Measurements from ENCODE around the gene COX7A2.

COX7A2 gene

DNA sequence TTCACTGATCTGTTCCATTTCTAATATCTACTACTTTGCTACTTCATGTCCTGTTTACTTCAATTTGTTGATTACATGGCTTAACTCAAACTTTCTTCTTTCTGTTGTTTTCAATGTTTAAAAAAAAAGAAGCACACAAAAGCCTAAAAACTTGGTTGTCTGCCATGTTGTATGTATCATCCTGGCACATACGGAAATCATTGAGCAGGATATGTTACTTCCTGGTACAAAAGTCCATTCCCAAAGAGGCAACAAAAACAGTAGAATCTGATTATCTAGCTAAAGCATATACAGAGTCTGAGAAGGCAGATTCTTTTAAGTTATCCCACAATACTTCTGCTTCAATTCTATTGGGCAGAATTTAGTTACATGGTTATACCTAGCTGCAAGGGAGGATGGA, 23.2 kb downstream of the COX7A2 start:
- DNase-seq (ENCODE audit: low spot score), result no peak

- no peak for DNase-seq (ENCODE audit: low spot score)
Observed at GRCh38 chr6:75219263-75219662, 24.3 kb downstream of the COX7A2 start.

DNA sequence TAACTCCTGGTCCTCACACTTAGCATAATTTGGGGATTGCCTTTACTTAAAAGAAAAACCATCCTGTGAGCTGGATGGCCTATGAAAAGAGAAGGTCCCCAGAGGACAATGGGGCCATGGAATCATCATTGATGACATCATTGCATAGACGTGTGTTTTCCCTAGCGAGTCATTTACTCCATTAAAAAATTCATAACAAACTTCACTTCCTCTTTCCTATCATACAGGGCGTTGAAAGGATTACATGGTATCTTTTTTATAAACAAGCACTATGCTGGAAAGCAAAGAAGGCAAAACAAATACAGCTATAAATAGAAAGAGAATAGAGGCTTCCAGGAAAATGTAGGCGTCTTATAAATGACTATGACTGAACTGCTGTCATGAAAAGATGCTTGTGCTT, 26.4 kb downstream of the COX7A2 start:
- DNase-seq (ENCODE audit: low spot score), result no peak

DNA sequence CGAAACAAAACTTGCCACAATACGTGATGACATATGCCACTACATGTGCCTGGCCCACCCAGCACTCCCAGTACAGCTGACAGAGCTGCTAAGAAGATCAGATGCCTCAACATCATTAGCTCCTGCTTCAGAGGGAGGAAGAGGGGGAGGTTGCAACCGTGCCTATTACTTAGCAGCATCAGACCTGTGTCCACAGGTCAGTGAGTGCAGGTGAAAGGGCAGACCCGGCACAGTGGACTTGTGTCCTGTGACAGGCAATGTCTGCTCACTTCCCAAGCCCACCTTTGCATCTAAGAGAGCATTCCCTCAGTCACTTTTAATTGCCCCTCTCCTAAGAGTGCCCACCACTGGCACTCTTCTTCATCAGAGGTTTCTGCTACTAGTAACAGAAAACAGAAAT, 28.3 kb downstream of the COX7A2 start:
- no peak for DNase-seq (ENCODE audit: low spot score)

DNA sequence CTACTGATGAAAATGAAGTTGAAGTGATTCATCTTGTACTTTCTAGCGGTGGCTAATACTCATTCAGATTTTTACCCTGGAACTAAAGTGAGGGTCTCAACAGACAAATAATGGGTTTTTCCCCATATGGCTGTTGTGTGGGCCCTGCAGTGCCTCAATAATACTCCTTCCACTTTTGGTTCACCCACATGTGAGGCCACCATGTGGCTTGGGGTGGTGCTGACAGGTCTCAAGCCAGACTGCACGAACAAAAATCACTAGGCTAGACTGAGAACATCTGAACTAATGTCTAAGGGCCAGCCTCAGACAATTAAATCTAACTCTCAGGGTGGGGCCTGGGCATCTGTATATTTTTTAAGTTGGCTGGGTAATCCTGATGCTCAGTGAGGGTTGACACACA, 29.9 kb downstream of the COX7A2 start:
- DNase-seq (ENCODE audit: low spot score), result no peak

GRCh38 chr6:75213112-75213511, 30.5 kb downstream of the COX7A2 start:
- no peak for DNase-seq (ENCODE audit: low spot score)

GRCh38 chr6:75211920-75212590, 31.5 kb downstream of the COX7A2 start:
- DNase-seq (ENCODE audit: low spot score), result no peak

GRCh38 chr6:75210885-75211739, 32.5 kb downstream of the COX7A2 start:
- no peak for DNase-seq (ENCODE audit: low spot score)

DNA sequence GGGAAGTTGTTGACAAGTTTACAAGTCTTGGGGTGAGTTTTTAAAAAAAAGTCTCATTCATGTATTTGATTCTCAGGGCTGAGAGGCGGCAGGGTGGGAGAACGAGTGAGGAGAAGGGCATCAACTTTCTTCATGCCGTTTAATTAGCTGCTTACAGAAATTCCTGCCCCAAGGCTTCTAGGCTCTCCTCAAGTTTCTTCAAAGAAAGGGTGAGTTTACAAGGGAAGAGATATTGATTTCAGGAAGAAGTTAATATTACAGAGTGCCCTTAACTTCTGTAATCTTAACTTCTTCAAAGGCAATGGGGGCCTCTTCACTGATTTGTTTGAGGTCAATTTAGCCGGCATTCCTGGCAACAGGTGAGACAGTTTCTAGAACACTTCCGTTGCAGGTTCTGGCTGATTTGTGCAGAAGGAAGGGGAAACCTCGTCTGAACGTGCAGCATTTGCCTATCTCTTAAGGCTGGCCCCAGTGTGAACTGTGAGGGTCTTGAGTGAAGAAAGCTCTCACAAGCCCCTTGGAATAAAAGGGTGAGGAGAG, 34.3 kb downstream of the COX7A2 start:
- no peak for DNase-seq (ENCODE audit: low spot score)

- DNase-seq (ENCODE audit: low spot score), result peak; percentile 81
Observed at GRCh38 chr6:75208298-75209183, 35.1 kb downstream of the COX7A2 start.

- DNase-seq (ENCODE audit: low spot score), result no peak
Observed at GRCh38 chr6:75206576-75207342, 36.8 kb downstream of the COX7A2 start.

DNA sequence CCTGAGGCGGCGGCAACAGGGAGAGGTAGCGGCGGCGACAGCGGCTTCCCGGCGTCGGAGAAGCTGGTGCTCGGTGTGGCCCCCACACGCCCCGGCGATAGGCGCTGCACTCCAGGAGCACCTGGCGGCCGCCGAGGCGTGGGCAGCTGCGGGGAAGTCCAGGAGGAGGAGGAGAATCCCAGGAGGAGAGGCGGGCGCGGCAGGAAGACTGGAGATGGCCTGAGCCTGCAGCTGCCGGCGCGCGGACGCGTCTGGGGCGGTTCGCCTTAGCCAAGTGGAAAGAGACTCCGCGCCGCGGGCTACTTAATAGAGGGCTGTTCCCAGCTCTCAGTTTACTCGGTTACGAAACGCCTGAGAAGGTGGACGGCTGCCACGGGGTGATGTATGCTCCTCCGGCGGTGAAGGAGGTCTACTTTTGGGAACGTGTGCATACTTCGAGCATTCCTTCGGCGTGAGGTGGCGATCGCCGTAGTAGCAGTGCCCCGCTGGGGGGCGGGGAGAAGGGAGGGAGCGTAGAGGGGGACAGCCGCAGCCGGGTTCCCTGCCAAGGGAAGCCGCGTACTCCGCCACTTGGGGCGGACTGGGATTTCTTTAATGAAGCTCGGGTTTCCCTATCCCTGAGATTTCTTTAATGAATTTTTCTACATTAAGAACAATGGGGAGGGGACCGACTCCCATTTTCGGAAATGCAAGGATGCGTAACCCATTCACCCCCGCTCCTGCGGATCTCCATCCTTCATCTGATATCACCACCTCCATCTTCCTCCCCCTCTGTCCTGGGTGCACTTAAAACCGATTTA, 37.6 kb downstream of the COX7A2 start, which contains the start of gene COL12A1:
COL12A1 (minus strand) TSS at position 278 of the 800 bp plus-strand sequence. CDS start 3,261 bp downstream, outside the sequence.
- peak; percentile 55 for DNase-seq (ENCODE audit: low spot score)

- DNase-seq (ENCODE audit: low spot score), result no peak
Observed at GRCh38 chr6:75204959-75205775, 38.4 kb downstream of the COX7A2 start.

DNA sequence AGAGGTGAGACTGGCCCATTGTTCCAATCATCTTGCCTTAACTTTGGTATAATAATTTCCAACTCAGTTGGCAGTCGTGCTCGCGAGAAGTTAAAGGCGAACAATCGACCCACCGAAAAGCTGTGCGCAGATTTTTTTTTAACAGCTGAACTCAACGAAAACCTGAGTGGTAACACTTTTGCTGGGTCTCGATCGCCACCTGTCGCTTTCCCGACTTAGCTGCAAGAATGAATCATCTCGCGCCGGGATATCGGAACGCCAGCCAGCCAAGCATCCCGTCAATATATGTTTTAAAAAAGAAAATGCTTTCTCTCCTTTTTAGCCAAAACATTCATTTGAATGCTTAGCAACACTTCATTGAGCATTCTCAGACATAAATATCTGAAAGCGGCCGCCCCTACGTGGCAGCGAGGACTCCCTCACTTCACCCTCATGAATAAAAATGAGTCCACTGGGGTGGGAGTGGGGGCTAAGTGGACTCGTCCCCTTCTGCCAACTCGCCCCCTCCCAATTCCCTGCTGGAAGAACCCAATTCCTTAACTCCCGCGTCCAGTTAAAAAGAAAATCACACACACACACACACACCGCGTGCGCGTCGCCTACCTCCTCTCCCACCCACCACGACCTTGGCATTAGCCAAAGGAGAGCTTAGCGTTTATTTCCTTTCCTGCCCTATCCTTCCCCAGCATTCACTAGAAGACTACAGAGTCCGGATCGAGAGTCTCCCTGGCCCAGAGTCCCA, 39.2 kb downstream of the COX7A2 start:
- DNase-seq (ENCODE audit: low spot score), result peak; percentile 72

GRCh38 chr6:75203721-75204120, 39.9 kb downstream of the COX7A2 start:
- DNase-seq (ENCODE audit: low spot score), result no peak

- no peak for DNase-seq (ENCODE audit: low spot score)
Observed at GRCh38 chr6:75202676-75203131, 40.9 kb downstream of the COX7A2 start.

GRCh38 chr6:75201901-75202672, 41.5 kb downstream of the COX7A2 start:
- peak; percentile 47 for DNase-seq (ENCODE audit: low spot score)

- DNase-seq (ENCODE audit: low spot score), result no peak
Observed at GRCh38 chr6:75201021-75201420, 42.6 kb downstream of the COX7A2 start.
